Myocyte (in vitro differentiated cells): ENCODE measurements around the gene TJP2. TPM values are rescaled to one million over a fixed set of nuclear protein-coding genes. Genes with fewer than 3 reads are reported as not detected.

Source experiments
- DNase-seq: peaks from one replicate; pipeline ENCODE4 v3.0.0-alpha.2; 2012; ENCODE audit warnings: low read depth
- total RNA-seq: library from RNA; depleted of rRNA; stranded (reverse); fragments of >200 nt; gene quantifications from 2 replicates; pipeline ENCODE4 v1.2.3, GENCODE V29; 2014

The TJP2 gene
- total RNA-seq, 1 donor from 2014 or later, result 13.5 TPM

DNA sequence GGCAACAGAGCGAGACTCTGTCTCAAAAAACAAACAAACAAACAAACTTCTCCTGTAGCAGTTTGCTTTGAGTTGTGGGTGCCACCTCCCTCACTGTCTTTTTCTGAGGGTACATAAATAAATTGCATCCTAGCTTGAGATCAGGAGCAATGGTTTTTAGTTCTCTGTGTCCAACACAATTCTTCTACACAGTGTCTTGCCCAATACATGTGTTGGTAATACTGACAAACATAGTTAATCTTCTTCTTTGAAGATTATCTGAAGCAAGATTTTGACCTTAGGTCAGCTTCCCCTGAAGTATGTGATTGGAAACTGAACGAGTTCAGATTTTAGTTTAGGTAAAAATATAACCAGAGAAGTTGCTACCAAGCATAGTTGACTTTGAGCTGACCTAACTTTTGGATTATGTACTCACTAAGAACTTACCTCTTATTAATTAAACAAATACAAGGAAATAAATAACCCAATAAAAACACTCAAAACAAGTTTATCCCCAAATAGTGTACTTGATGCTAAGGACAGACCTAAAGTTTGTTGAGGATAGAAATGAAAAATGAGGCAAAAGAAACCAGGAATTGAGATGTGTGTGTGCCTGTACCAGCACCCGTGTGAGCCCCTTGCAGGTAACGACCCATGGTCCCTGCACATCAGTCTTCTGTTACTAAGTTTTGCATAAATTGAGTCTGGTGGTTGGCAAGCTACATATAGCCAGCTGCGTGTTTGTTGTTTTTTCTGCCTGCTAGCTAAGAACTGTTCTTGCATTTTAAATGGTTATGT is 16.2 kb downstream of the TJP2 start:
- no peak for DNase-seq

GRCh38 chr9:69190863-69191181 is 16.7 kb downstream of the TJP2 start:
- DNase-seq, result no peak

DNA sequence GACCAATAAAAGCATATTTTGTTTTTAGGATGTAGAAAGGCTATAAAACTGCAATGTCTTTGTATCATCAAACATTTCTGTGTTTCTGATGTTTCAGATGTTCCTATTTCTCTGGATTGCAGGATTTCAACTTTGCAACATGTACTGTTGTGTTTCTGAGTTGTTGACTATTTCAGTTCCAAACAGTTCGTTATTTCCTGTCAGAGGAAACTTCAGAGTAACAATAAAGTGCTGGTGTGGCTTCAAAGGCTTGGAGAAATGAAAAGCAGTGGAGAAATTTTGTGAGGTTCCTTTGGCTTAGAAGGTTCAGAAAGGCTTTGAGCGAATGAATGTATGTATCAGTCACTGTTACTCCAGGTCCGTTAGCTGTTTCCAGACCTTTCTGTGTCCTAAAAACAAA is 17.2 kb downstream of the TJP2 start:
- DNase-seq, result no peak

GRCh38 chr9:69192214-69192613 is 18.1 kb downstream of the TJP2 start:
- no peak for DNase-seq

- no peak for DNase-seq
These were observed 19.6 kb downstream of the TJP2 start for GRCh38 chr9:69193685-69194032.

DNA sequence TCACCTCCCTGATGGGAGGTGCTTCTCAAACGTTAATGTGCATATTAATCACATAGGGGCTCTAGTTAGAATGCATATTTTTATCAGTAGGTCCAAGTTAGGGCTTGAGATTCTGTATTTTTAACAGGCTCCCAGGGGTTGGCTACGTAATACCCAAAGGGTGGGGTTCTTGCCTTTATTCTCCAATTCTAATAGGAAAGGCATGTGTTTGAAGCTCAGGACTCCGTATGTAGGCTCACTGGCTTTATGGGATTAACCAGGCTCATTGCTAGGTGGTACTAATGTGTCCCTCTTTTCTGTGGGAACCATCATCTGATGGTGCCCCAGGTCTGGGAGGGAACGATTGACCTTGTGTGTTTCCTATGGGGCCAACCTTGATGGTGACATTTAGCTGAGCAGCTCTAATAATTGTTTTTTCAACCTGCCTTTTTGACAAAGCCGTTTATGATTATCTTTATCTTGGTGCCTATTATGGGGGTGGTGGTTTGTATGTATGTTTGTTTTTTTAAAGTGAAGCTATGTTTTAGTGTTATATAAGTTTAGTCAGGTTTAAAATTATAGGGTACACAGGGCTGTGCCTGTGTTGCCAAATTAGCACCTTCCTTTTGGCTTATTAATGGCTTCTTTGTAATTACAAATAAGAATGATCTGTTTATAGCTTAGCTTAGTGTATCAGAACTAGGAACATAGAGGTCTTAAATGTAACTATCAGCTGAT is 20.8 kb downstream of the TJP2 start:
- DNase-seq, result no peak

GRCh38 chr9:69195668-69196067 is 21.6 kb downstream of the TJP2 start:
- no peak for DNase-seq

DNA sequence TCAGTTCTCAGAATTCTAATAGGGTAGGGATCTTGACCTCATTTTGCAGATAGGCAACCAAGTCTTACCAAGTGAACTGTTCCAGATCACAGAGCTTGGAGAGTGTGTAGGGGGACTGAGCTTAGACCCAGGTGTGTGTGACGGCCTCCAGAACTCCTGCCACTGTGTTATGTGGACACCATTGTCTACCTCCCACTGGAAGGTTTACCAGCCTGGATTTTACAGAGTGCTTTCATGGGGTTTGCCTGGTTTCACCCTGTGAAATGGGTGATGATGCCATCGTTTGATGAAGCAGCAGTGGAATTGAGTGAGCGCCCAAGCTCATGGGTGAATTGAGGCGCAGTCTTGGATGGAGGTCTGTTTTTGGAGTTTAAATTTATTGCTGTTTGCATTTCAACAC is 23.6 kb downstream of the TJP2 start:
- no peak for DNase-seq

DNA sequence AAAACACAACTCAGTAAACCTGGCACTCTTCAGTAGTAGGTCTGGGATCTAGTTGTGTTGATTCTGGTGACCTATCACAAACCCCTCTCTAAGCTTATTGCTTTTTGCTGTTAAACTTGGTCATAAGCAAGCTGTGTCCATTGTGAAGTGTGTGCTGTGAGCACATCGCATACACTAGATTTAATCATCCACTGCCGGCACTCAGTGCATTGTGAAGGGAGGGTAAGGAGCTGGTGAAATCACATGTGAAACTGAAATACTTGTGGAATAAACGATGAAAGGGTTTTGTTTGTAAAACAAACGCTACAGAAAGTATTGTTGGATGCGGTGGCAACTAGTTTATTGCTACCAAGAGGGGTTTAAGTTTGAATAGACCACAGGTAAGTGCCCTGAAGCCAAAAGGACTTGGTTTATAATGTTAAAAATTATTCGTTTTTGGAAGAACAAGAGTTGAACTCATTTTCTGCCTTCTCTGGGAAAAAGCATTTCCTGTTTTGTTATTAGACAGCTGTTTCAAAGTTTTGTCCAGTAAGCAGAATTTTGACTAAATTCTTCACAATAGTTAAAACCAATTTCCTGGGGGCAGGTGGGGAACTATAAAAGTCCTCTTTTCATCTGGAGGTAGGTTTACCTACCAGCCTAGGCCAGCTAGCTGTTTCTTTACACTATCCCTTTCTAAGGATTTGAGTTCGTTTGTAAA is 24.6 kb downstream of the TJP2 start:
- DNase-seq, result no peak

GRCh38 chr9:69199769-69200470 is 25.8 kb downstream of the TJP2 start:
- DNase-seq, result peak; percentile 17

DNA sequence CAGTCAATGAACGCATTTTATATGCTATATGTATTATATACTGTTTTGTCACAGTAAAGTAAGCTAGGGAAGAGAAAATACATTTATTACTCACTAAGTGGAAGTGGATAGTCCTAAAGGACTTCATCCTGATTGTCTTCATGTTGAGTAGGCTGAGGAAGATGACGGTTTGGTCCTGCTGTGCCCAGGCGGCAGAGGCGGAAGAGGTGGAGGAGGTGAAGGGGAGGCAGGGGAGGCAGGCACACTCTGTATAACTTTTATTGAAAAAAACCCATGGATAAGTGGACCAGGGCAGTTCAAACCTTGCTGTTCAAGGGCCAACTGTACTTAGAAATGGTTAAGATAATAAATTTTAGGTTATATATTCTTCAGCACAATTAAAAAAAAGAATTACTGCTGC is 28.5 kb downstream of the TJP2 start:
- no peak for DNase-seq

DNA sequence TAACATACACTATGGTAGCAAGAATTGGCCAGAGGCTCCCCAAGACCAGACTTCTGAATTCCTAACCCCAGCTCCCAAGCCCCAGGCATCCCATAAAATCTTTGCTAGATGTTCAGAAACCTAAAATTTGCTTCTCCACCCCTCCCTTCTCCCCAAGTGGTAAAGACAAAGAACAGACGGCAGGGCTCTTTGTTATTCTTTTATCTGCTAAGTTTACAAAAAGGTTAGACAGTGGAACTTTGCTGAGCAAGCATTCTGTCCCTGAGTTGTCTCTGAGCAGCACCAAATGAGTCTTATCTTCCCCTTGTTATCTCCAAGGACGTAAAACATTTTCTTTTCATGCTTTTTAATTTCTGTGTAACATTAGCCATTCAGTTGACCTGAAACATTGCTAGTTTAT is 30.2 kb downstream of the TJP2 start:
- DNase-seq, result no peak

- DNase-seq, result no peak
These were observed 30.8 kb downstream of the TJP2 start for GRCh38 chr9:69204849-69205248.

GRCh38 chr9:69206047-69206446 is 32.0 kb downstream of the TJP2 start:
- DNase-seq, result no peak

- DNase-seq, result no peak
These were observed 33.4 kb downstream of the TJP2 start for GRCh38 chr9:69207503-69207902.

GRCh38 chr9:69211424-69212036 is 37.5 kb downstream of the TJP2 start:
- no peak for DNase-seq

DNA sequence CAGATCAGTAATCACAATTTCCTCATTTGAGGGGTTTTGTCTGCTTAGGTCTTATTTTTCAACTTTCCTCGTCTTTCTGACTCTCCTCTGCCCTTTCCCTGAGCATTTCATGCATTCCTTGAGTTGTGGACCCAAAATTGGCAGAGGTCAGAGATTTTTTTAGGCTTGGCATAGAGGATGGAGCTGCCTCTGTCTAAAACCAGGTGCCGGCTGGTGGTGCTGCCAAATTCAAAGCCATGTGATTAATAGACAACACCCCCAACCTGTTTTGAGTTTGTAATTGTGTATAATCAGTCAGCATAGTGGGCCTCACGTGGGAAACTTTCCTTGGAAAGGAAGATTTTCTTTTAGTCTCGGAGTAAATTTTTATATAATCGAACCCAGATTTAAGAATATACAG is 39.6 kb downstream of the TJP2 start:
- no peak for DNase-seq

DNA sequence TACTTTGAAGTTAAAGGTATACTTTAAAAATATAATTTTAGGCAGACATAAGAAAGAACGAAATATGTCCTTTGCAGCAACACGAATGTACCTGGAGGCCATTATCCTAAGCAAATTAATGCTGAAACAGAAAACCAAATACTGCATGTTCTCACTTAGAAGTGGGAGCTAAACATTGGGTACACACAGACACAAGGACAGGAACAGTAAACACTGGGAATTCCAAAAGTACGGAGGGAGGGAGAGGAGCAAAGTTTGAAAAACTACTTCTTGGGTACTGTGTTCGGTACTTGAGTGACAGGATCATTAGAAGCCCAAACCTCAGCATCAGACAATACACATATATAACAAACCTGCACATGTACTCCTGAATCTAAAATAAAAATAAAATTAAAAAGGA is 40.9 kb downstream of the TJP2 start:
- no peak for DNase-seq

DNA sequence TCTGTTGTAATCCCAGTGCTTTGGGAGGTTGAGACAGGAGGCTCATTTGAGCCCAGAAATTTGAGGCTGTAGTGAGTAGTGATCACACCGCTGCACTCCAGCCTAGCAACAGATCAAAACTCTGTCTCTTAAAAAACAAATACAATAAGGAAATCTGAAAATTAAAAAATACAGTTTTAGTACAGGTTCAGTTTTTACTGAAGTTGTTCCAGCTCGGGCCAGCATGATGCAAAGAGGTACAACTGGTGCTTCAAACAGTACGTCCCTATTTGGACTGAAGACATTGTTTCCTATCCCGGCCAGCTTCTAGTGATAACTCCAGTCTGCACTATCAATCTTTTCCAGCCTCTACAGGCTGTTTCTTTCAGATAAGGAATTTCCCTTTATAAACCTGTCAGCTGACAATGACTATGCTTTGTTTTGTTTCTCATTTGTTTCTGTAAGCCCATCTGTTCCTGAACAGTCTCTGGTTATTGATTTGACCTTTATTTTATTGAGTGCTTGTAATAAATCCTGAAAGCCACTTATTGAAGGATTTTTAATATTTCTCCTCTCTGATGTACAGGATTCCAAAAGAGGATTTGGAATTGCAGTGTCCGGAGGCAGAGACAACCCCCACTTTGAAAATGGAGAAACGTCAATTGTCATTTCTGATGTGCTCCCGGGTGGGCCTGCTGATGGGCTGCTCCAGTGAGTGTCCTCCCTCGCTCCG is 41.9 kb downstream of the TJP2 start:
- DNase-seq, result no peak

DNA sequence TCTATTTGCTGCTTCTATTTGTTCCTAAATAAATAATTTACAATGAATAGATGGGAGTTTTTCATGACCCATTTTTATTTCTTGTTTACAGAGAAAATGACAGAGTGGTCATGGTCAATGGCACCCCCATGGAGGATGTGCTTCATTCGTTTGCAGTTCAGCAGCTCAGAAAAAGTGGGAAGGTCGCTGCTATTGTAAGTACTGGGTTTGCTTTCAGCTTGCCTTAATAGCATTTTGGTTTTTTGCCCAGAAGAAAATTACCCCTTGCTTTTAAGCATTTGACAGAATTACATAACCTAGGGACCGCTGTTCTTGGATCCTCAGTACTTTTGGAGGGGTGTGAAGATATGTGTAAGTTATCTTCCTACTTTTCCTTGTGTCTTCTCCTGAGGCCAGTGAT is 44.1 kb downstream of the TJP2 start:
- no peak for DNase-seq

GRCh38 chr9:69221036-69221435 is 47.0 kb downstream of the TJP2 start:
- DNase-seq, result no peak
